Natural killer cell (primary cell): ENCODE results near the gene CCL22. TPM values are rescaled to one million over a fixed set of nuclear protein-coding genes. Genes with fewer than 3 reads are reported as not detected.

Experiments
- ATAC-seq, 3 donors: fragments of 150-1000 bp in 2 of 3; fragments of 200-7000 bp in 1 of 3; cut with Tn5 transposase; 1 replicate in 1 of 3; 2 replicates in 2 of 3; pipeline ENCODE4 v1.10.0; 2021; ENCODE audit warnings: mild to moderate bottlenecking in 2 of 3, moderate library complexity in 2 of 3
- DNase-seq, 2 donors: peaks; one replicate each; pipeline versions ENCODE4 v3.0.0 to v3.0.0-alpha.2; 2013 to 2021; ENCODE audit warnings: mixed read lengths in 1 of 2
- H3K27ac ChIP-seq: one replicate; pipeline ENCODE4 v1.5.1; 2013; ENCODE audit warnings: mild to moderate bottlenecking, low read length
- H3K27me3 ChIP-seq: one replicate; pipeline ENCODE4 v1.6.1; 2013; ENCODE audit warnings: low read length; ENCODE audit not compliant: control insufficient read depth, insufficient read depth
- H3K36me3 ChIP-seq: one replicate; pipeline ENCODE4 v1.6.1; 2013; ENCODE audit warnings: low read length; ENCODE audit not compliant: control insufficient read depth, insufficient read depth
- H3K4me1 ChIP-seq: one replicate; pipeline ENCODE4 v1.6.1; 2013; ENCODE audit warnings: low read length; ENCODE audit not compliant: control insufficient read depth, insufficient read depth
- H3K4me3 ChIP-seq: one replicate; pipeline ENCODE4 v1.5.1; 2013; ENCODE audit warnings: low read length
- H3K9me3 ChIP-seq: one replicate; pipeline ENCODE4 v1.6.1; 2013; ENCODE audit warnings: low read length; ENCODE audit not compliant: control insufficient read depth, insufficient read depth
- H3K27ac Mint-ChIP-seq, 2 donors: one replicate each; pipeline ENCODE4 v1.8.0; 2022; ENCODE audit warnings: mild to moderate bottlenecking in 2 of 2, mixed read lengths in 2 of 2, moderate library complexity in 1 of 2
- H3K27me3 Mint-ChIP-seq, 2 donors: one replicate each; pipeline ENCODE4 v1.8.0; 2022; ENCODE audit warnings: low read depth in 2 of 2, mixed read lengths in 2 of 2
- H3K36me3 Mint-ChIP-seq: one replicate; pipeline ENCODE4 v1.8.0; 2022; ENCODE audit warnings: mixed read lengths
- H3K4me1 Mint-ChIP-seq, 2 donors: one replicate each; pipeline ENCODE4 v1.8.0; 2022; ENCODE audit warnings: mixed read lengths in 2 of 2
- H3K4me3 Mint-ChIP-seq: one replicate; pipeline ENCODE4 v1.8.0; 2022; ENCODE audit warnings: mild to moderate bottlenecking, moderate library complexity, mixed read lengths
- H3K9me3 Mint-ChIP-seq, 2 donors: one replicate each; pipeline ENCODE4 v1.8.0; 2022; ENCODE audit warnings: mixed read lengths in 2 of 2
- WGBS: methylation state at CpG from one replicate; pipeline ENCODE4 v1.1.7; 2013; ENCODE audit warnings: missing lambda C conversion rate; ENCODE audit not compliant: insufficient coverage; 5-methylcytosine and 5-hydroxymethylcytosine counted together
- intact Hi-C: fragments of 100-400 bp; cut with micrococcal nuclease; formaldehyde crosslinking; loops from one replicate; pipeline ENCODE4 v1.14.2; 2022
- total RNA-seq, 4 donors: library from RNA; stranded (reverse); fragments of 120-200 nt in 1 of 4; gene quantifications; one replicate each; pipeline versions ENCODE4 v1.2.3 to v1.2.4, GENCODE V29; 2013 to 2022
- TF ChIP-seq, protein P1 (sequence below): fragments of 200-600 bp; IDR thresholded peaks from one replicate; pipeline ENCODE4 v1.8.0; 2022; ENCODE audit warnings: antibody characterized with exemption

Gene CCL22
- total RNA-seq, 3 donors from 2014 or later (not counting 1 experiment from before 2014, with no cell fraction given): 0.14 TPM; not detected in 2

DNA sequence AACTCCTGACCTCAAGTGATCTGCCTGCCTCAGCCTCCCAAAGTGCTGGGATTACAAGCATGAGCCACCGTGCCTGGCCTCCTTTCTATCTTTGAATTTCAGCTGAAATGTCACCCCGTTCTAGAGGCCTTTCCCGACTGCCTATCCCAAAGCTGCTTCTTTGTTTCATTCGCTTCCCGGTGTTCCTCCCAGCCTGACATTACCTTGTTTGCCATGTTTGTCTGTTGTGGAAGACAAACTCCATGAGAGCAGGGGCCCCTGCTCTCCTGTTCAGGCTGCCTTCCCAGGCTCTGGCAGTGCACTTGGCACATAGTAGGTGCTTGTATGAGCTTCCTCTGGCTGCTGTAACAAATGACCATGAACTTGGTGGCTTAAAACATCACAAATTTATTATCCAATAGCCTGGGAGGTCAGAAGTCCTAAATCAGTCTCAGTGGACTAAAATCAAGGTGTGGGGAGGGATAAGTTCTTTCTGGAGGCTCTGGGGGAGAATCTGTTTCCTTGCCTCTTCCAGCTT, 2.6 kb upstream of the CCL22 start:
- H3K36me3 ChIP-seq: no peaks in the 10 kb centered on the region
- ATAC-seq (no peak), DNase-seq (no peak)
- H3K27me3 ChIP-seq: peaks cover 2% of the 10 kb centered on the region
- peaks cover 5% of the 10 kb centered on the region for H3K4me1 ChIP-seq
- H3K4me3 Mint-ChIP-seq: no peak overlapping the region
- peaks cover 7 to 14% of the 10 kb centered on the region in 2 donors for H3K27me3 Mint-ChIP-seq
- H3K9me3 ChIP-seq: no peaks in the 10 kb centered on the region
- WGBS: 89% methylated on average over 5 of the region's 5 CpGs
- intact Hi-C loops: no loop called here
- no peak overlapping the region for H3K27ac Mint-ChIP-seq
- TF ChIP-seq, protein P1, sequence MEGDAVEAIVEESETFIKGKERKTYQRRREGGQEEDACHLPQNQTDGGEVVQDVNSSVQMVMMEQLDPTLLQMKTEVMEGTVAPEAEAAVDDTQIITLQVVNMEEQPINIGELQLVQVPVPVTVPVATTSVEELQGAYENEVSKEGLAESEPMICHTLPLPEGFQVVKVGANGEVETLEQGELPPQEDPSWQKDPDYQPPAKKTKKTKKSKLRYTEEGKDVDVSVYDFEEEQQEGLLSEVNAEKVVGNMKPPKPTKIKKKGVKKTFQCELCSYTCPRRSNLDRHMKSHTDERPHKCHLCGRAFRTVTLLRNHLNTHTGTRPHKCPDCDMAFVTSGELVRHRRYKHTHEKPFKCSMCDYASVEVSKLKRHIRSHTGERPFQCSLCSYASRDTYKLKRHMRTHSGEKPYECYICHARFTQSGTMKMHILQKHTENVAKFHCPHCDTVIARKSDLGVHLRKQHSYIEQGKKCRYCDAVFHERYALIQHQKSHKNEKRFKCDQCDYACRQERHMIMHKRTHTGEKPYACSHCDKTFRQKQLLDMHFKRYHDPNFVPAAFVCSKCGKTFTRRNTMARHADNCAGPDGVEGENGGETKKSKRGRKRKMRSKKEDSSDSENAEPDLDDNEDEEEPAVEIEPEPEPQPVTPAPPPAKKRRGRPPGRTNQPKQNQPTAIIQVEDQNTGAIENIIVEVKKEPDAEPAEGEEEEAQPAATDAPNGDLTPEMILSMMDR: no peak
- H3K27ac ChIP-seq: no peak overlapping the region
- no peaks in the 10 kb centered on the region for H3K36me3 Mint-ChIP-seq
- H3K4me3 ChIP-seq: no peak overlapping the region
- H3K4me1 Mint-ChIP-seq: peaks cover 0 to 5% of the 10 kb centered on the region in 2 donors
- H3K9me3 Mint-ChIP-seq: no peaks in the 10 kb centered on the region

DNA sequence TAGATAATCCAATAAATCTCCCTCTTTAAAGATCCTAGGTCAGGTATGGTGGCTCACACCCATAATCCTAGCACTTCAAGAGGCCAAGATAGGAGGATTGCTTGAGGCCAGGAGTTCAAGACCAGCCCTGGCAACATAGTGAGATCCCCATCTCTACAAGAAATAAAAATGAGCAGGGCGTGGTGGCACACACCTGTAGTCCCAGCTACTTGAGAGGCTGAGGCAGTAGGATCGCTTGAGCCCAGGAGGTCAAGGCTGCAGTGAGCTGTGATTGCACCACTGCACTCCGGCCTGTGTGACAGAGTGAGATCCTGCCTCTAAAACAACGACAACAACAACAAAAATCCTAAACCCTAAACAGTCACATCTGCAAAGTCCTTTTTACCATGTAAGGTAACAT, 2.0 kb upstream of the CCL22 start:
- H3K4me1 Mint-ChIP-seq: peaks cover 0 to 5% of the 10 kb centered on the region in 2 donors
- peaks cover 2% of the 10 kb centered on the region for H3K27me3 ChIP-seq
- no peak overlapping the region for H3K27ac ChIP-seq
- no peaks in the 10 kb centered on the region for H3K9me3 ChIP-seq
- H3K36me3 Mint-ChIP-seq: no peaks in the 10 kb centered on the region
- no peak overlapping the region for H3K27ac Mint-ChIP-seq
- H3K4me3 ChIP-seq: no peak overlapping the region
- no peak overlapping the region for H3K4me3 Mint-ChIP-seq
- 95% methylated on average over 3 of the region's 4 CpGs for WGBS
- peaks cover 5% of the 10 kb centered on the region for H3K4me1 ChIP-seq
- DNase-seq: no peak
- no peak for ATAC-seq
- H3K27me3 Mint-ChIP-seq: peaks cover 7 to 14% of the 10 kb centered on the region in 2 donors
- no peaks in the 10 kb centered on the region for H3K9me3 Mint-ChIP-seq
- no peaks in the 10 kb centered on the region for H3K36me3 ChIP-seq
- intact Hi-C loops: no loop called here
- TF ChIP-seq, protein P1: no peak

DNA sequence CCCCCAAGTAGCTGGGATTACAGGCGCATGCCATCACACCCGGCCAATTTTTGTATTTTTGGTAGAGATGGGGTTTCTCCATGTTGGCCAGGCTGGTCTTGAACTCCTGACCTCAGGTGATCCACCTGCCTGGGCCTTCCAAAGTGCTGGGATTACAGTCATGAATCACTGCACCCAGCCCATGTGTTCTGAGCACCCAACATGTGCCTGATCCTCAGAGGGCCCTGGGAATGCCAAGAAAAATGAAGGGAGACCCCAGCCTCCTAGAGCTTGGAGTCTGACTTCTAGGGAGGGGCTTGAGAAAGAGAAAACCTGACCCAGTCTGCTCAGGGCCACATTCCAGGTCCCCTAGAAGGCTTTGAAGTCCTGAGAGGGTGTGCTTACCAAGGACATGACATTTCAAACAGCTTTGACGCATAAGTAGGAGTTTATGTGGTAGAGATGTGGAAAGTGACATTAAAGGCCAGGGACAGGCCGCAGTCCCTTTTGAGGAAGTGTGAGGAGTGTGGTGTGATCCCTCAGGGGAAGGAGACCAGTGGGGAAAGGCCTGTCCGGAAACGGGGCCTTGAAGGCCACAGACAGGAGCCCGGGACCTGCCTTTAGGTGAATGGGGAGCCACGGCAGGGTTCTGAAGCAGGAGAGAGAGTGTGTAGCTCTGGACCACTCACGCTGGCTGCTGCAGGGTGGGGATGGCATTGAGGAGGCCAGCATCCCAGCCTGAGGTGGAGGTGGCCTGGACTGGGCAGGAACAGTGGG, 1.1 kb upstream of the CCL22 start:
- intact Hi-C loops: no loop called here
- Mint-ChIP-seq H3K27ac (no peak overlapping the region), H3K27me3 (peaks cover 3 to 5% of the 10 kb centered on the region in 2 donors), H3K9me3 (no peaks in the 10 kb centered on the region), H3K4me3 (no peak overlapping the region), H3K36me3 (no peaks in the 10 kb centered on the region), H3K4me1 (peaks cover 0 to 5% of the 10 kb centered on the region in 2 donors)
- ATAC-seq: no peak
- Histone ChIP-seq H3K27ac (no peak overlapping the region), H3K36me3 (no peaks in the 10 kb centered on the region), H3K4me1 (peaks cover 5% of the 10 kb centered on the region), H3K27me3 (no peaks in the 10 kb centered on the region), H3K9me3 (no peaks in the 10 kb centered on the region), H3K4me3 (no peak overlapping the region)
- TF ChIP-seq, protein P1: no peak
- DNase-seq: no peak
- 76% methylated on average over 9 of the region's 9 CpGs for WGBS
